Skeletal muscle cell (primary cell): ENCODE data around the gene DKK3.
A peak's percentile ranks its signal among the peaks of the same experiment; 100 is the strongest.
"Not testable (repeated sequence)": the region's sequence is repeated elsewhere in the genome, so short reads cannot be mapped to it uniquely, and the experiment has no call there.

Experiments used
- DNase-seq: peaks from one replicate; pipeline ENCODE4 v3.0.0-alpha.2; 2010; ENCODE audit warnings: low read depth
- H3K4me3 ChIP-seq: 2 replicates; pipeline ENCODE4 v1.5.1; 2011; ENCODE audit warnings: low read depth, mild to moderate bottlenecking, control low read depth, low read length, moderate library complexity

Gene DKK3

GRCh38 chr11:12007769-12008737 lies at the start of gene DKK3:
Gene DKK3, minus strand, starts transcription at chr11:12008626. Its CDS starts 44 bp downstream, at chr11:12008582.
- DNase-seq = no peak
- H3K4me3 ChIP-seq = peak within 1 kb of the TSS; percentile 75

GRCh38 chr11:12057299-12057980 lies 49.0 kb upstream of the DKK3 start:
- DNase-seq = no peak
- H3K4me3 ChIP-seq = no peak overlapping the region

GRCh38 chr11:12056119-12056518 lies 47.7 kb upstream of the DKK3 start:
- no peak for DNase-seq
- H3K4me3 ChIP-seq = no peak overlapping the region

GRCh38 chr11:12053606-12054361 lies 45.4 kb upstream of the DKK3 start:
- peak; percentile 74 for DNase-seq
- H3K4me3 ChIP-seq = no peak overlapping the region

- H3K4me3 ChIP-seq = no peak overlapping the region
- DNase-seq = no peak
Measured at GRCh38 chr11:12052676-12053605, 44.5 kb upstream of the DKK3 start.

- H3K4me3 ChIP-seq = no peak overlapping the region
Measured at GRCh38 chr11:12051287-12051662, 42.8 kb upstream of the DKK3 start.

GRCh38 chr11:12050470-12051286 lies 42.3 kb upstream of the DKK3 start:
- no peak for DNase-seq
- no peak overlapping the region for H3K4me3 ChIP-seq

More at GRCh38 chr11:12051287-12051662, 42.8 kb upstream of the DKK3 start:
- no peak for DNase-seq

- no peak overlapping the region for H3K4me3 ChIP-seq
- DNase-seq = no peak
Measured at GRCh38 chr11:12048936-12049790, 40.7 kb upstream of the DKK3 start.

GRCh38 chr11:12046636-12047236 lies 38.3 kb upstream of the DKK3 start:
- no peak for DNase-seq
- no peak overlapping the region for H3K4me3 ChIP-seq

GRCh38 chr11:12045914-12046635 lies 37.6 kb upstream of the DKK3 start:
- no peak for DNase-seq
- no peak overlapping the region for H3K4me3 ChIP-seq

- H3K4me3 ChIP-seq = no peak overlapping the region
- DNase-seq = no peak
Measured at GRCh38 chr11:12044799-12045198, 36.4 kb upstream of the DKK3 start.

- DNase-seq = peak; percentile 88
- peak overlapping the region; percentile 3 for H3K4me3 ChIP-seq
Measured at GRCh38 chr11:12043959-12044791, 35.7 kb upstream of the DKK3 start.

GRCh38 chr11:12043221-12043620 lies 34.8 kb upstream of the DKK3 start:
- H3K4me3 ChIP-seq = no peak overlapping the region
- no peak for DNase-seq

GRCh38 chr11:12042215-12042676 lies 33.8 kb upstream of the DKK3 start:
- no peak overlapping the region for H3K4me3 ChIP-seq
- peak; percentile 94 for DNase-seq

- DNase-seq, H3K4me3 ChIP-seq: not testable (repeated sequence)
Measured at GRCh38 chr11:12040719-12041118, 32.3 kb upstream of the DKK3 start.
